Keratinocyte (primary cell): ENCODE results near the gene CCDC82. TPM values are rescaled to one million over a fixed set of nuclear protein-coding genes. Genes with fewer than 3 reads are reported as not detected.

Experiments
- DNase-seq: peaks from one replicate; pipeline ENCODE4 v3.0.0-alpha.2; 2011; ENCODE audit warnings: low read depth, missing footprints, low spot score
- FAIRE-seq: peaks from 2 replicates; lab custom pipeline; 2011; peaks lifted over from hg19 to GRCh38; lab: Jason Lieb, UNC
- H2AFZ ChIP-seq: 2 replicates; pipeline ENCODE4 v1.6.0; 2012; ENCODE audit warnings: low read length, control low read depth, inconsistent platforms; ENCODE audit not compliant: control insufficient read depth
- H3K27ac ChIP-seq: 2 replicates; pipeline ENCODE4 v1.5.1; 2011; ENCODE audit warnings: low read length; ENCODE audit not compliant: control insufficient read depth, insufficient read depth
- H3K27me3 ChIP-seq: 3 replicates; pipeline ENCODE4 v1.6.0; 2011; ENCODE audit warnings: low read length; ENCODE audit not compliant: control insufficient read depth, insufficient read depth; ENCODE audit errors: extremely low read depth
- H3K36me3 ChIP-seq, 2 experiments: 2 replicates in 1 of 2; 3 replicates in 1 of 2; pipeline ENCODE4 v1.5.1; 2011; ENCODE audit warnings: low read length in 2 of 2, mild to moderate bottlenecking in 1 of 2; ENCODE audit not compliant: control insufficient read depth in 2 of 2, insufficient read depth in 2 of 2; ENCODE audit errors: extremely low read depth in 1 of 2
- H3K4me1 ChIP-seq: 3 replicates; pipeline ENCODE4 v1.5.1; 2011; ENCODE audit warnings: low read length; ENCODE audit not compliant: control insufficient read depth, insufficient read depth; ENCODE audit errors: extremely low read depth
- H3K4me2 ChIP-seq: 3 replicates; pipeline ENCODE4 v1.6.0; 2011; ENCODE audit warnings: low read depth, low read length; ENCODE audit not compliant: control insufficient read depth, insufficient read depth; ENCODE audit errors: extremely low read depth
- H3K4me3 ChIP-seq, 3 experiments: fragments of 200-600 bp in 1 of 3; sonication (generic) in 1 of 3; 2 replicates in 2 of 3; 3 replicates in 1 of 3; pipeline ENCODE4 v1.5.1; 2011 to 2016; ENCODE audit warnings: low read length in 3 of 3, mild to moderate bottlenecking in 3 of 3, control low read depth in 2 of 3, inconsistent platforms in 1 of 3, low read depth in 1 of 3, mixed read lengths in 1 of 3, mixed run types in 1 of 3, moderate library complexity in 1 of 3; ENCODE audit not compliant: control insufficient read depth in 2 of 3, insufficient read depth in 2 of 3; ENCODE audit errors: extremely low read depth in 1 of 3
- H3K79me2 ChIP-seq: 2 replicates; pipeline ENCODE4 v1.6.0; 2012; ENCODE audit warnings: low read length; ENCODE audit not compliant: control insufficient read depth, insufficient read depth
- H3K9ac ChIP-seq: 3 replicates; pipeline ENCODE4 v1.6.0; 2011; ENCODE audit warnings: low read length; ENCODE audit not compliant: control insufficient read depth, insufficient read depth; ENCODE audit errors: extremely low read depth
- H3K9me1 ChIP-seq: 3 replicates; pipeline ENCODE4 v1.6.0; 2011; ENCODE audit warnings: low read length; ENCODE audit not compliant: control insufficient read depth, insufficient read depth; ENCODE audit errors: extremely low read depth
- H3K9me3 ChIP-seq: 2 replicates; pipeline ENCODE4 v1.5.1; 2012; ENCODE audit warnings: low read depth, low read length; ENCODE audit not compliant: control insufficient read depth
- H4K20me1 ChIP-seq: 3 replicates; pipeline ENCODE4 v1.6.0; 2011; ENCODE audit warnings: low read length; ENCODE audit not compliant: control insufficient read depth, insufficient read depth; ENCODE audit errors: extremely low read depth
- CTCF ChIP-seq, 3 experiments: IDR thresholded peaks in 1 of 3; conservative IDR thresholded peaks in 1 of 3; optimal IDR thresholded peaks in 1 of 3; 2 replicates in 2 of 3; 3 replicates in 1 of 3; pipeline versions ENCODE3 to v1.5.1; 2011; ENCODE audit warnings: low read length in 3 of 3, mild to moderate bottlenecking in 3 of 3, moderate library complexity in 2 of 3, control low read depth in 1 of 3, inconsistent platforms in 1 of 3; ENCODE audit not compliant: insufficient read depth in 2 of 3; ENCODE audit errors: extremely low read depth in 1 of 3
- EZH2 ChIP-seq: IDR thresholded peaks from one replicate; pipeline ENCODE4 v1.6.1; 2012; ENCODE audit warnings: inconsistent platforms, mild to moderate bottlenecking, low read length, moderate library complexity
- dilution Hi-C: fragments of 300-500 bp; cut with MboI; formaldehyde crosslinking; loops from one replicate; pipeline ENCODE4 v1.7.0; 2020; ENCODE audit warnings: low sequenced_read_pairs; ENCODE audit not compliant: extremely low pct_ligation_motif_present
- polyA plus RNA-seq, 5 experiments: library from polyadenylated mRNA; depleted of rRNA in 3 of 5; stranded (reverse) in 3 of 5; stranded (forward) in 1 of 5; unstranded in 1 of 5; fragments of >200 nt; gene quantifications; 1 replicate in 1 of 5; 2 replicates in 3 of 5; 3 replicates in 1 of 5; pipeline versions ENCODE4 v1.2.1 to v1.2.3, GENCODE V29; 2011 to 2012; ENCODE audit warnings: missing spikeins in 2 of 5, low read depth in 1 of 5, low replicate concordance in 1 of 5

The CCDC82 gene
- polyA plus RNA-seq, 1 donor (not counting 4 experiments of a cell fraction or from before 2014, with no cell fraction given) = 19.3 TPM

DNA sequence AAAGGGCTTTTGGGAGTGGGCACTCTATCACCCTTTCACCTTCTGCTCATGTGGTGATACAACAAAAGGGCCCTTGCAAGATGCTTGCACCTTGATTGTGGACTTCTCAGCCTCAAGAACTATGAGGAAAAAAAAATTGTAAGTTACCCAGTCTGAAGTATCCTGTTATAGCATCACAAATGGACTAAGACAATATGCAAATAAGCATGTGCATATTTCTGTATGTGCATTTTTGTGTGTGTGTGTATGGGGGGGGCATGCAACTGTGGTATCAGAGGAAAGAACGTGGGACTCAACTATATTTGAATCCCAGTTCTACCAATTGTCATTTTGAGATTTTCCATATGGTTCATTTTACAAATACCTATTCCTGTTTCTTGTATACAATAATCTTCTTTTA, 11.0 kb upstream of the CCDC82 start:
- no peak for FAIRE-seq
- H3K9me1 ChIP-seq = no peaks in the 10 kb centered on the region
- no peaks in the 10 kb centered on the region for H3K36me3 ChIP-seq
- no peaks in the 10 kb centered on the region for H4K20me1 ChIP-seq
- H3K4me2 ChIP-seq = no peak overlapping the region
- H3K9ac ChIP-seq = no peak overlapping the region
- H3K4me3 ChIP-seq = no peak overlapping the region
- no peak overlapping the region for H2AFZ ChIP-seq
- dilution Hi-C loops = no loop called here
- no peaks in the 10 kb centered on the region for H3K79me2 ChIP-seq
- no peak overlapping the region for H3K27ac ChIP-seq
- no peak for TF ChIP-seq CTCF (optimal IDR thresholded peaks at IDR 0.05 in 1 of 3, IDR thresholded peaks at IDR 0.05 in 1 of 3, conservative IDR thresholded peaks at IDR 0.05 in 1 of 3; ENCODE audit: extremely low read depth in 1 of 3, insufficient read depth in 2 of 3, low read length in 3 of 3)
- no peak for TF ChIP-seq EZH2
- no peaks in the 10 kb centered on the region for H3K27me3 ChIP-seq
- H3K4me1 ChIP-seq = peaks cover 5% of the 10 kb centered on the region
- no peaks in the 10 kb centered on the region for H3K9me3 ChIP-seq
- DNase-seq = no peak

GRCh38 chr11:96397863-96398262, 8.2 kb upstream of the CCDC82 start:
- Histone ChIP-seq H3K9me1 (peaks cover 2% of the 10 kb centered on the region), H3K9me3 (no peaks in the 10 kb centered on the region), H3K4me1 (peaks cover 5% of the 10 kb centered on the region), H2AFZ (no peak overlapping the region), H3K79me2 (no peaks in the 10 kb centered on the region), H3K27me3 (no peaks in the 10 kb centered on the region), H4K20me1 (no peaks in the 10 kb centered on the region), H3K27ac (no peak overlapping the region), H3K36me3 (no peaks in the 10 kb centered on the region), H3K4me3 (no peak overlapping the region), H3K4me2 (no peak overlapping the region), H3K9ac (no peak overlapping the region)
- FAIRE-seq (no peak), DNase-seq (no peak)
- no peak for TF ChIP-seq EZH2
- TF ChIP-seq CTCF (optimal IDR thresholded peaks at IDR 0.05 in 1 of 3, IDR thresholded peaks at IDR 0.05 in 1 of 3, conservative IDR thresholded peaks at IDR 0.05 in 1 of 3; ENCODE audit: extremely low read depth in 1 of 3, insufficient read depth in 2 of 3, low read length in 3 of 3) = no peak
- dilution Hi-C loops = no loop called here
